SH-SY5Y (cell line): ENCODE results near the gene ADH6.

ENCODE experiments used
- GATA2 ChIP-seq: IDR thresholded peaks from 2 replicates; pipeline ENCODE4 v1.6.1; 2011; ENCODE audit warnings: mild to moderate bottlenecking, low read depth, low read length
- GATA3 ChIP-seq: IDR thresholded peaks from 2 replicates; pipeline ENCODE4 v1.6.1; 2011; ENCODE audit warnings: low read depth, mild to moderate bottlenecking, low read length, moderate library complexity

ADH6 gene

DNA sequence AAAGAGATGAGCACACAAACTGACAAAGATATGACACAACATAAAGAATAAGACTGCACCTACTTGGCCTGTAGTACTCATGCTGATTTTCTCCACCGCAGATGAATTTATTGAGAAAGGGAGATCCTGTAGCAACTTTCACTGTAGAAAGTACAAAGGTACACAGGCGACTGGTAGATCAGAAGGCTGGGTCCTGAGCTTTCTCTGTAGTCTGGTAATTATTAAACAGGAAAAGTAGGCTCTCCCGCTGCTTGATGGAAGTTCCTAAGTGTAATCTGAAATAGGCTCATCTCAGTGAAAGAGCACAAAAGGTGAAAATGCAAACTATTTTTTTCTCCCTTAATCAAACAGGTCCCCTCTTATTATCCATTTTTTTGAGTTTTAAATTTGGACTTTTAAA, at the start of gene ADH6:
Gene ADH6 (minus strand): TSS at position 175 of the 400 bp plus-strand sequence. CDS start 94 bp downstream, at position 81.
- TF ChIP-seq GATA3 (no peak), GATA2 (no peak)

GRCh38 chr4:99264927-99265326, 45.9 kb upstream of the ADH6 start:
- no peak for TF ChIP-seq GATA2
- no peak for TF ChIP-seq GATA3

DNA sequence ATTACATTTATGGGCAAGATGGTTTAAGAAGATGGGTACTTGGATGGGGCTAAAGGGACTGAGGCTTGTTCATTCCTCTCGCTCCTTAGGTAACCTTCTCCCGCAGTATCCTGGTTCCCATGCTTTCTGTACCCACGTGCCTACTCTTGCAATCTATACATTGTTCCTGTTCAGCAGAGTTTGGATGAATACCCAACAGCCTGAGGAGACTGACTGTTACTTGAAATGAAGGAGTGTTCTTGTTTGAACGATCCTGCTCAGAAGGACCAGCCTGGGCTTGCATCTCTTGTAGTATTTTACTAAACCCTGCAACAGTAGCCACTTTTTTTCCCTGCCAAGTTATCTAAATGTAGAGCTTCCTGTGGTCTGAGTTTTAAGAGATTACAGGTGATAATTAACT, 33.7 kb upstream of the ADH6 start:
- TF ChIP-seq GATA3 (no peak), GATA2 (no peak)

DNA sequence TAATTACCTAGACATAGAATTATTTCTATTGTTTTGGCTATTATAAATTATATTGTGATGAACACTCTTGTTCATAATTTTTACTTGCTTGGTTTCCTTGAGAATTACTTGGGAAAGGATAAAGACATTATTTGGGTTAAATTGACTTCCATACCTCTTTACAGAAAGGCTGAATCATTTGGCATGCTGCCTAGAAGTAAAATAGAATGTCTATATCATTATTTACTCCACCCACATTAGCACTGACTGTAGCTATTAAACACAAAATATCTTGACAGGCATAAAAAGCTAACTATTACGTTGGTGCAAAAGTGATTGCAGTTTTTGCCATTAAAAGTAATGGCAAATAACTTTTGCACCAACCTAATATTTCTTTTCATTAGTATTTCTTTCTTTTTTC, 29.7 kb upstream of the ADH6 start:
- TF ChIP-seq GATA3 (no peak), GATA2 (no peak)

DNA sequence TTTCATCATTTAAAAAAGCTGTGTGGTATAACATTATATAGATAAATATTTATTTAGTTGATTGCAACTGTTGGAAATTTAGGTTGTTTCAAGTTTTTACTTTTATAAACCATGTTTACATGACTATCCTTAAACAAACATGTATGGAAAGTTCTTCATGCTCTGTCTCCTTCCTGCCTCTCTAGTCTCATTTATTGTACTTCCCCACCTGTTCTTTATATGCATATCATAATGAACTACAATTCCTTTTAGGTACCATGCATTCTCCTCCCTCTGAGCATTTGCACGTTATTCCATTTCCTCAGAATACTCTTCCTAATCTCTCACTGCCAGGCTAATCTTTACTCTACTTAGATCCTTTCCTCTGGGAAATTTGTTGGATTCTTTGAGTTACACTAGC, 16.9 kb upstream of the ADH6 start:
- TF ChIP-seq GATA2 (no peak), GATA3 (no peak)

- TF ChIP-seq GATA3 = no peak
Measured at GRCh38 chr4:99234331-99235010, 15.4 kb upstream of the ADH6 start.

DNA sequence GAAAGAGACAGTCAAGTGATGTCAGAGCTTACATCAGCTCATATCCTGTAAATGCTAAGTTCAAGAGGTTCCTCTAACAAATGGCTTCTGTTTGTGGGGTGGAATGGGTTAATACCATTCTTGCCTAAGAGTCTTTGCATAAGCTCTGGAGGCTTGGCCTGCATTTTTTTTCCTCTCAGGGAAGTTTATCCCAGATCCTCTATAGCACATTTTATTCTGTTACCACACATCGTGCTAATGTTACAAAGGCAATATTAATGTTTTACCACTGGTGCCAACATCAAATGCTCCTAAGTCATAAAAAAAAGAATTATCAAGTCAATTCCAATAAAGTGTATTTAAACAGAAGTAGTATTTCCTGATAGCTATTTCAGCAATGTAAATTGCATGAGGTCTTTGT, 2.9 kb upstream of the ADH6 start:
- TF ChIP-seq GATA3 (no peak), GATA2 (no peak)

GRCh38 chr4:99219479-99219878, 433 bp upstream of the ADH6 start:
- no peak for TF ChIP-seq GATA2
- TF ChIP-seq GATA3 = no peak

GRCh38 chr4:99215521-99215920, 3.5 kb downstream of the ADH6 start:
- TF ChIP-seq GATA3 = no peak
- TF ChIP-seq GATA2 = no peak

DNA sequence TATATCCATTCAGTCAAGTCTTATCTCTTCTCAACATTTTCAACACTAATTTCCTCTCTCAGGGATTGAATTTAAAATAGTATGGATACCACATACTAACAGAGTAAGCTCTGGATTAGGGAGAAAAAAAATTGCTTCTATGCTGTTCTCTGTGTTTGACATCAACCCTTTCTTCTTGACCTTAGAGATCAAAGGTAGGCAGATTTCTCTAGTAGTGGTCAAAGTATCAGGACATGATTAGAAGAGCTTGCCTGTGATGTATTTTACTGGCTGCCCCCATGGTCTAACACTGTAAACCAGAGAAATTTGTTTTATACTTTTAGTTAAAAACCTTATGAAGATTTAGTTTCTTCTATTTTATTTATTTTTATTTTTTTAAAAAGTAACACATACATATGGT, 8.3 kb downstream of the ADH6 start:
- TF ChIP-seq GATA2 = no peak
- TF ChIP-seq GATA3 = no peak

GRCh38 chr4:99209671-99210070, 9.4 kb downstream of the ADH6 start:
- no peak for TF ChIP-seq GATA2

GRCh38 chr4:99208719-99209075, 10.3 kb downstream of the ADH6 start:
- TF ChIP-seq GATA3 (no peak), GATA2 (no peak)

DNA sequence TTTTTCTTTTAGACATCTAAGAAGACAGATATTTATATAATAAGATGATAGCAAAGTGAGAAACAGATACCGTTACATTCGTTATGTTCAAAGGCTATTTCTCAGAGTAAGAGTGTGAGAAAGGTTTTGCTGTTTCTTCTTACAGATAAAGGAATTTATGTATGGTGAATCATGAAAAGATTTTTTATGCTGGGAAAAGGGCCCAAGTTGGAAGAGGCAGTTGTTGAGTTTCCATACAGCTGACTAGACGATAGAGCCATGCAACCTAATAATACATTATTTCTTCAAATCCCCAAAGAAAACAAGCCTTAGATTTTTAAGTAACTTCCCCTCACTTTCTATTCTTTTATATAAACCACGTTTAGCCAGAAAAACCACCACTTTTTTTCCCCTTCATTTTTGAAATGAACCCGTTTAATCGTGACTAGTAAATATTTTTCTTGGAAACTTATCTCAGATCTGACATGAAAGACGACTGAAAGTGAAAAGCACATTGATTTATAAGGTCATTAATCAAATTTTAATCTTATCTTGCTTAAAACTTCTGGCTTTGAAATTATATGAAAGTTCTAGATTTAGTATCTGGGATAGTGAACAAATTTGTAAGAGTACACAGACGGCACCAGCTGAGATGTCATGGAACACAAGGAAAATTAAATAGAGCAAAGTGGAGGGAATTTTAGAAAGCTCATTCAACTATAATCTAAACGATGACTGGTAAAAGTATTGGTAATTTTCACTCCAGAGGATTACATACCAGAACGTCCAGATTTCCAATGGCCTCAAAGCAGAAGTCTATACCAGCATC, 10.9 kb downstream of the ADH6 start:
- TF ChIP-seq GATA3 = no peak
- no peak for TF ChIP-seq GATA2

DNA sequence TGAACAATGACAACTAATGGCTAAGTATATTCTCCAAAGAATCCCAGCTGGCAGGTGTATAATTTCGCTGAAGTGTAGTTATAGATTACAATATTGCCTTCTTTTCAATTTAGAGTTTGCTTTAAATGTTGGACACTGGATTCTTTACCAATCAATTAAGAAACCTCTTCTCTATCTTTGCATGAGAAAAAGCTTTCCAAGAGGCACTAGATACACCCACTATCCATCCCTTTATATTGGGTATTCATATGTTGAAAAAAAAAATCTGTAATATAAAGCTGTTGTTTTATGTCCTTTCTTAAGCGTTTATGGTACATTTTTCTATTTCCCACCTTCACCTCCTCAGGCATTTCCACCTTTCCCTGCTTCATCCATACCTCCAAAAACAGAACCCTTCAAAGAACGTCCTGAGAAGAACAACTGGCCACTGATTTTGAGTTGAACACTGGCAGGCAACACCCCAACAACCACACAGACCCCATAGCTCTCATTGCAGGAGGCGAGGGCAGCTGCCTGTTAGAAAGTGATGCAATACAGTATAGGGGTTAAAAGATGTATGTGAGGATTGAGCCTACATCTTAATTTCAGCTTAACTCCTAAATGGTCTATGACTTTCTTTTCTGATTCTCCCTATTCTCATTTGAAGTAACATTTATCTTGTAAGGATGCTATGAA, 11.8 kb downstream of the ADH6 start:
- TF ChIP-seq GATA2 (no peak), GATA3 (no peak)

DNA sequence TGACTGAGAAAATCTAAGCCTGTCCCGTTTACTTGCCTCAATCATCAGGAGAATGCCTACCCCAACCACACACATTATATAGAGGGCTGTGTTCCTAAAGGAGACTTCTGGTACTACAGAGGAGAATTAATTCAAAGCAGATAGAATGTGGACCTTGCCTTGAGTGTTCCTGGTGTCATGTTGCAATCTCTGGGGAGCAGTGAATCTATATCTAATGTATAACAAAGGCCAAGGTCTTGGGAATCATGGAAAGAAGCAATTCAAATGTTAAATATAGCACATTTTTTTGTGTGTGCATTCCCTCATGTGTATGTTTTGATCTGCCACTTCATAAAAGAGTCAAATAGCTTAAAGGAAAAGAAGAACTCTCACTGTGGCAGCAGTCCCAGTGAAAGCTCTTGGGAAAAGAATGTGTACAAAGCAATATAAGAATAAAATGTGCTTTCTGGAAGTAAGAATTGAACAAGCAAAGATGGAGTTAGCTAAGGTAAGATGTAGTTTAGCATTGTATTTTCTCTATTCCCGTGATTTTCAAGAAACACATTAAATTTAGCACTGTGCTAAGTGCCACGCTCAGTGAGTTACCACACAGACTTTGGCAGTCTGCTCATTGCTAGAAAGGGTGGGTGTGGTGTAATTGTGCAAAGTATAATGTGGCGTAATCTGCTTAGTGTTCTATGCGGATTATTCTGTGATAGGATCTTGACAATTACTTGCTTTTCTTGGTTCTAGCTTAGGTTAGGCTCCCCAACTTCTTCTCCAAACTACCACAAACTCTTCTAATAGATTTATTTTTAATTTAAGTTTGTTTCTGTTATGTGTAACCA, 13.7 kb downstream of the ADH6 start:
- TF ChIP-seq GATA3 = no peak
- TF ChIP-seq GATA2 = no peak
